Astrocyte (in vitro differentiated cells and primary cell): ENCODE measurements around the gene CD44. TPM values are rescaled to one million over a fixed set of nuclear protein-coding genes. Genes with fewer than 3 reads are reported as not detected.
A peak's percentile ranks its signal among the peaks of the same experiment; 100 is the strongest.

ENCODE experiments used
- DNase-seq: peaks from one replicate; pipeline ENCODE4 v3.0.0-alpha.2; 2010; ENCODE audit warnings: low read depth
- FAIRE-seq: peaks from 2 replicates; lab custom pipeline; 2011; peaks lifted over from hg19 to GRCh38; lab: Jason Lieb, UNC
- H2AFZ ChIP-seq: 2 replicates; pipeline ENCODE4 v1.6.0; 2012; ENCODE audit warnings: low read depth, low read length, inconsistent platforms
- H3K27ac ChIP-seq: 2 replicates; pipeline ENCODE4 v1.5.1; 2011; ENCODE audit warnings: low read depth, low read length, inconsistent platforms
- H3K27me3 ChIP-seq: 2 replicates; pipeline ENCODE4 v1.6.0; 2011; ENCODE audit warnings: low read length, inconsistent platforms; ENCODE audit not compliant: insufficient read depth
- H3K36me3 ChIP-seq: 2 replicates; pipeline ENCODE4 v1.5.1; 2011; ENCODE audit warnings: low read length, inconsistent platforms; ENCODE audit not compliant: insufficient read depth
- H3K4me1 ChIP-seq: 2 replicates; pipeline ENCODE4 v1.5.1; 2011; ENCODE audit warnings: low read length, inconsistent platforms; ENCODE audit not compliant: insufficient read depth
- H3K4me2 ChIP-seq: 2 replicates; pipeline ENCODE4 v1.6.0; 2012; ENCODE audit warnings: low read length, inconsistent platforms
- H3K4me3 ChIP-seq: 2 replicates; pipeline ENCODE4 v1.5.1; 2011; ENCODE audit warnings: low read depth, mild to moderate bottlenecking, low read length, inconsistent platforms; ENCODE audit not compliant: insufficient read depth
- H3K79me2 ChIP-seq: 2 replicates; pipeline ENCODE4 v1.6.0; 2012; ENCODE audit warnings: mild to moderate bottlenecking, low read length, inconsistent platforms; ENCODE audit not compliant: insufficient read depth
- H3K9ac ChIP-seq: 2 replicates; pipeline ENCODE4 v1.6.0; 2012; ENCODE audit warnings: mild to moderate bottlenecking, low read length, inconsistent platforms
- H3K9me3 ChIP-seq: 2 replicates; pipeline ENCODE4 v1.5.1; 2012; ENCODE audit warnings: low read depth, mild to moderate bottlenecking, low read length, inconsistent platforms; ENCODE audit not compliant: insufficient read depth
- H4K20me1 ChIP-seq: 2 replicates; pipeline ENCODE4 v1.6.0; 2012; ENCODE audit warnings: low read length, inconsistent platforms; ENCODE audit not compliant: insufficient read depth
- H3K27ac Mint-ChIP-seq: one replicate; pipeline ENCODE4 v1.8.0; 2021; ENCODE audit warnings: mild to moderate bottlenecking, mixed read lengths; ENCODE audit not compliant: unreplicated experiment
- H3K27me3 Mint-ChIP-seq: one replicate; pipeline ENCODE4 v1.8.0; 2021; ENCODE audit warnings: low read depth, mixed read lengths; ENCODE audit not compliant: unreplicated experiment
- H3K36me3 Mint-ChIP-seq: one replicate; pipeline ENCODE4 v1.8.0; 2021; ENCODE audit warnings: low read depth, mixed read lengths; ENCODE audit not compliant: unreplicated experiment
- H3K4me1 Mint-ChIP-seq: one replicate; pipeline ENCODE4 v1.8.0; 2021; ENCODE audit warnings: low read depth, mixed read lengths; ENCODE audit not compliant: unreplicated experiment
- H3K4me3 Mint-ChIP-seq: one replicate; pipeline ENCODE4 v1.8.0; 2021; ENCODE audit warnings: mild to moderate bottlenecking, moderate library complexity, mixed read lengths; ENCODE audit not compliant: unreplicated experiment
- H3K9me3 Mint-ChIP-seq: one replicate; pipeline ENCODE4 v1.8.0; 2021; ENCODE audit warnings: mild to moderate bottlenecking, mixed read lengths; ENCODE audit not compliant: unreplicated experiment
- EZH2 ChIP-seq: IDR thresholded peaks from 2 replicates; pipeline ENCODE4 v1.6.1; 2012; ENCODE audit warnings: mild to moderate bottlenecking, low read length, inconsistent platforms; ENCODE audit not compliant: insufficient read depth
- total RNA-seq: library from RNA; stranded (reverse); gene quantifications from 2 replicates; pipeline ENCODE4 v1.2.1, GENCODE V29; 2021
- TF ChIP-seq, protein P1 (sequence below): IDR thresholded peaks from 2 replicates; pipeline ENCODE4 v1.5.1; 2011; ENCODE audit warnings: low read depth, mild to moderate bottlenecking, inconsistent platforms, low read length, moderate library complexity; ENCODE audit not compliant: insufficient read depth

CD44 gene
- total RNA-seq, 1 donor from 2014 or later: 154 TPM

DNA sequence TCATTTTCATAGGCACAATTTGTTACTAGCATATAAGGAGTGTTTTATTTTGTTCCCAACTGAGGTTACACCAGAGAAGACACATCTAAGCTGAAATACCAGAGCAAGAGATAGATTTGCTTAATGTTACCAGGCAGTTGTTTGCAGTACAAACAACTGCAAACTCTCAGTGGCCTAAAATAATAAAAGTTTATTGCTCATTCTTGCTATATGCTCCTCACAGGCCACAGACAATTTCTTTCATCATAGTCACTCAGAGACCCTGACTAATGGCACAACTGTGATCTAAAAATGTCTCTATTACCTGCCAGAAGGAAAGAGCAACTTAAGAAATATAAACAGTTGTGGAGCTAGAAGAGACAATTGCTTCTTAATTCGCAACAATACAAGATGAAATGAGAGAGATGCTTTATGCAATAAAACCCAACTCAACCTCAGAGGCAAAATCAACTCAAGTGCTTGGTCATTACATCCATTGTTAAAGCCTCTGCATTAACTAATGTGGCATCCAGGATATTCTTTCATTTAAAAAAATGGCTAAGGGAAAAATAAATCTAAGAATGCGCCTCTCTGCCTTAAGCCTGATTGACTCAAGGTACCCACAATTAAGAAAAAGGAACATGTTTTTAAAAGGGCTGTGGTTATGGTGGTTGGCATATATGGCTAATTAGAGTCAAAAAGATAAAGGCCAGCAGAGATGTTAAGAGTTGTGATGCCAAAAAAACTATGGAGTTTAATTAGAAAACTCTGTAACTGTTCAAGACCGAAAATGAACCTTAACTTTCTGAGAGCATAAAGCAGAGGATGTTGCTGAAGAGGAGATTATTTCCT, 103.7 kb downstream of the CD44 start:
- peak overlapping the region; percentile 8 for H3K27ac ChIP-seq
- H2AFZ ChIP-seq: no peak overlapping the region
- Mint-ChIP-seq H3K4me1 (peaks cover 2% of the 10 kb centered on the region), H3K9me3 (no peaks in the 10 kb centered on the region), H3K36me3 (no peaks in the 10 kb centered on the region), H3K27me3 (peaks cover 4% of the 10 kb centered on the region), H3K4me3 (no peak overlapping the region), H3K27ac (no peak overlapping the region)
- H3K36me3 ChIP-seq: no peaks in the 10 kb centered on the region
- H4K20me1 ChIP-seq: no peaks in the 10 kb centered on the region
- no peak for TF ChIP-seq EZH2
- no peak for FAIRE-seq
- DNase-seq: no peak
- no peaks in the 10 kb centered on the region for H3K4me1 ChIP-seq
- no peak overlapping the region for H3K9ac ChIP-seq
- H3K4me3 ChIP-seq: no peak overlapping the region
- H3K79me2 ChIP-seq: no peaks in the 10 kb centered on the region
- no peaks in the 10 kb centered on the region for H3K9me3 ChIP-seq
- H3K4me2 ChIP-seq: peak overlapping the region; percentile 17
- H3K27me3 ChIP-seq: no peaks in the 10 kb centered on the region

DNA sequence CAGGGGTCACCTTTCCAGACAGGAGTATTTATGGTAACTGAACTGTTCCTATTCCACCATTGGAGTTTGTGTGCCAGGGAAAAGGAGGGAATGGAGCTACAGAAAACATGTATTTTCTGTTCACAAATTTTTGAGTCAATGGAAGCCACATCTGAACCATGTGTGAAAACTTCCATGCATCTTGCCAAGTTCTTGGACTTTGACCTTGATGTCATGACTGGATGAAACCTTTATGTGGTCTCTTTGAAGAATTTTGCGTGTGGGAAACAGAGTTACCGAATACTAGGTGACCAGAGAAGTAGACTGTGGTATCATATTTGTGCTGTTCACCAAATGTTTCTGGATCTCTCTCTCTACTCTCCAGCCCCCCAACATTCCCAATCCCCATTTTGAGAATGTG, 104.8 kb downstream of the CD44 start:
- no peaks in the 10 kb centered on the region for H4K20me1 ChIP-seq
- H3K9ac ChIP-seq: no peak overlapping the region
- Mint-ChIP-seq H3K9me3 (peaks cover 4% of the 10 kb centered on the region), H3K4me1 (no peaks in the 10 kb centered on the region), H3K27ac (no peak overlapping the region), H3K4me3 (no peak overlapping the region), H3K36me3 (no peaks in the 10 kb centered on the region), H3K27me3 (peaks cover 4% of the 10 kb centered on the region)
- no peaks in the 10 kb centered on the region for H3K27me3 ChIP-seq
- H2AFZ ChIP-seq: no peak overlapping the region
- FAIRE-seq (no peak), DNase-seq (no peak)
- H3K27ac ChIP-seq: no peak overlapping the region
- no peaks in the 10 kb centered on the region for H3K79me2 ChIP-seq
- TF ChIP-seq EZH2: no peak
- TF ChIP-seq, protein P1, sequence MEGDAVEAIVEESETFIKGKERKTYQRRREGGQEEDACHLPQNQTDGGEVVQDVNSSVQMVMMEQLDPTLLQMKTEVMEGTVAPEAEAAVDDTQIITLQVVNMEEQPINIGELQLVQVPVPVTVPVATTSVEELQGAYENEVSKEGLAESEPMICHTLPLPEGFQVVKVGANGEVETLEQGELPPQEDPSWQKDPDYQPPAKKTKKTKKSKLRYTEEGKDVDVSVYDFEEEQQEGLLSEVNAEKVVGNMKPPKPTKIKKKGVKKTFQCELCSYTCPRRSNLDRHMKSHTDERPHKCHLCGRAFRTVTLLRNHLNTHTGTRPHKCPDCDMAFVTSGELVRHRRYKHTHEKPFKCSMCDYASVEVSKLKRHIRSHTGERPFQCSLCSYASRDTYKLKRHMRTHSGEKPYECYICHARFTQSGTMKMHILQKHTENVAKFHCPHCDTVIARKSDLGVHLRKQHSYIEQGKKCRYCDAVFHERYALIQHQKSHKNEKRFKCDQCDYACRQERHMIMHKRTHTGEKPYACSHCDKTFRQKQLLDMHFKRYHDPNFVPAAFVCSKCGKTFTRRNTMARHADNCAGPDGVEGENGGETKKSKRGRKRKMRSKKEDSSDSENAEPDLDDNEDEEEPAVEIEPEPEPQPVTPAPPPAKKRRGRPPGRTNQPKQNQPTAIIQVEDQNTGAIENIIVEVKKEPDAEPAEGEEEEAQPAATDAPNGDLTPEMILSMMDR: no peak
- H3K4me2 ChIP-seq: no peak overlapping the region
- H3K9me3 ChIP-seq: peaks cover 3% of the 10 kb centered on the region
- H3K36me3 ChIP-seq: no peaks in the 10 kb centered on the region
- no peak overlapping the region for H3K4me3 ChIP-seq
- no peaks in the 10 kb centered on the region for H3K4me1 ChIP-seq

DNA sequence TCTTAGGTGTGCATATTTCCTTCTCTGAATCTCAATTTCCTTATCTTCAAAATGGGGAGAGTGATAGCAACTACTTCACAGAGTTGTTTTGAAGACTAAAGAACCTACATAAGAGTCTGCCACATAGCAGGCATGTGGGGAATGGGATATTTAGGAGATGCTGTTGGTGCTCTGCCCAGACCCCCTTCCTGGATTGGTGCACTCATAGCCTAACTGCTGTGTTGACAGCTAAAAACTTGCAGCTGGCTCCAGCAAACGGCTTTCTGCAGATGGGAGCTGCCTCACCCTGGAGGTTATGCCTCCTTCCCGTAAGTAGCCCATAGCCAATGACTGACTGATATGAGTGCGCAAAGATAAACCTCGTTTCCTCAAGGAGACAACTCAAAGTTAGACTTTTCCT, 106.1 kb downstream of the CD44 start:
- no peaks in the 10 kb centered on the region for H3K4me1 ChIP-seq
- H3K79me2 ChIP-seq: no peaks in the 10 kb centered on the region
- H2AFZ ChIP-seq: no peak overlapping the region
- H3K36me3 ChIP-seq: no peaks in the 10 kb centered on the region
- H3K9ac ChIP-seq: no peak overlapping the region
- H3K9me3 ChIP-seq: peaks cover 3% of the 10 kb centered on the region
- H3K4me2 ChIP-seq: no peak overlapping the region
- DNase-seq: no peak
- Mint-ChIP-seq H3K9me3 (peaks cover 4% of the 10 kb centered on the region), H3K4me3 (no peak overlapping the region), H3K36me3 (no peaks in the 10 kb centered on the region), H3K27ac (no peak overlapping the region), H3K4me1 (no peaks in the 10 kb centered on the region), H3K27me3 (peaks cover 3% of the 10 kb centered on the region)
- H3K4me3 ChIP-seq: no peak overlapping the region
- no peak for FAIRE-seq
- TF ChIP-seq, protein P1: no peak
- TF ChIP-seq EZH2: no peak
- H4K20me1 ChIP-seq: no peaks in the 10 kb centered on the region
- no peak overlapping the region for H3K27ac ChIP-seq
- H3K27me3 ChIP-seq: no peaks in the 10 kb centered on the region
